Gastrocnemius medialis (tissue), 4 donors: ENCODE results near the gene TMEM176B.
"Not testable (repeated sequence)": the region's sequence is repeated elsewhere in the genome, so short reads cannot be mapped to it uniquely, and the experiment has no call there.

ENCODE experiments used
- POLR2A ChIP-seq, 2 donors: fragments of 450-650 bp; IDR thresholded peaks; one replicate each; pipeline ENCODE4 v1.6.1; 2017; ENCODE audit warnings: antibody characterized with exemption in 2 of 2, mild to moderate bottlenecking in 2 of 2, moderate library complexity in 2 of 2
- TF ChIP-seq, protein P1 (sequence below), 5 experiments: fragments of 450-650 bp in 3 of 5; fragments of 200-600 bp in 2 of 5; sonication (generic) in 2 of 5; IDR thresholded peaks in 4 of 5; conservative IDR thresholded peaks in 1 of 5; 1 replicate in 4 of 5; 2 replicates in 1 of 5; pipeline ENCODE4 v1.5.1; 2016 to 2019; ENCODE audit warnings: antibody characterized with exemption in 5 of 5, mild to moderate bottlenecking in 3 of 5, moderate library complexity in 3 of 5

DNA sequence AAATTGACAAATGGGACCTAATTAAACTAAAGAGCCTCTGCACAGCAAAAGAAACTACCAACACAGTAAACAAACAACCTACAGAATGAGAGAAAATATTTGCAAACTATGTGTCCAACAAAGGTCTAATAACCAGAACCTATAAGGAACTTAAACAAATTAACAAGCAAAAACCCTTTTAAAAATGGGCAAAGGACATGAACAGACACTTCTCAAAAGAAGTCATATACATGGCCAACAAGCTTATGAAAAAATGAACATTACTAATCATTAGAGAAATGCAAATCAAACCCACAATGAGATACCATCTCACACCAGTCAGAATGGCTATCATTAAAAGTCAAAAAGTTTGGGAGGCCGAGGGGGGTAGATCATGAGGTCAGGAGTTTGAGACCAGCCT, 26.0 kb downstream of the TMEM176B start:
- TF ChIP-seq POLR2A (IDR thresholded peaks at IDR 0.05), result not testable (repeated sequence)
- TF ChIP-seq, protein P1, sequence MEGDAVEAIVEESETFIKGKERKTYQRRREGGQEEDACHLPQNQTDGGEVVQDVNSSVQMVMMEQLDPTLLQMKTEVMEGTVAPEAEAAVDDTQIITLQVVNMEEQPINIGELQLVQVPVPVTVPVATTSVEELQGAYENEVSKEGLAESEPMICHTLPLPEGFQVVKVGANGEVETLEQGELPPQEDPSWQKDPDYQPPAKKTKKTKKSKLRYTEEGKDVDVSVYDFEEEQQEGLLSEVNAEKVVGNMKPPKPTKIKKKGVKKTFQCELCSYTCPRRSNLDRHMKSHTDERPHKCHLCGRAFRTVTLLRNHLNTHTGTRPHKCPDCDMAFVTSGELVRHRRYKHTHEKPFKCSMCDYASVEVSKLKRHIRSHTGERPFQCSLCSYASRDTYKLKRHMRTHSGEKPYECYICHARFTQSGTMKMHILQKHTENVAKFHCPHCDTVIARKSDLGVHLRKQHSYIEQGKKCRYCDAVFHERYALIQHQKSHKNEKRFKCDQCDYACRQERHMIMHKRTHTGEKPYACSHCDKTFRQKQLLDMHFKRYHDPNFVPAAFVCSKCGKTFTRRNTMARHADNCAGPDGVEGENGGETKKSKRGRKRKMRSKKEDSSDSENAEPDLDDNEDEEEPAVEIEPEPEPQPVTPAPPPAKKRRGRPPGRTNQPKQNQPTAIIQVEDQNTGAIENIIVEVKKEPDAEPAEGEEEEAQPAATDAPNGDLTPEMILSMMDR (IDR thresholded peaks at IDR 0.05 in 4 of 5, conservative IDR thresholded peaks at IDR 0.05 in 1 of 5), result not testable (repeated sequence)
